GM19099 (cell line): Measurements from ENCODE around the gene INTS11.

Experiments used
- POLR2A ChIP-seq: IDR thresholded peaks from 3 replicates; pipeline ENCODE4 v1.6.1; 2011; ENCODE audit warnings: low read depth; ENCODE audit not compliant: insufficient read length; ENCODE audit errors: extremely low read depth

INTS11 gene

GRCh38 chr1:1341549-1342021 is 17.1 kb upstream of the INTS11 start:
- no peak for TF ChIP-seq POLR2A

GRCh38 chr1:1340791-1341548 is 16.5 kb upstream of the INTS11 start:
- TF ChIP-seq POLR2A: no peak

GRCh38 chr1:1340185-1340584 is 15.7 kb upstream of the INTS11 start:
- TF ChIP-seq POLR2A: no peak

- TF ChIP-seq POLR2A: no peak
These were observed 13.8 kb upstream of the INTS11 start for GRCh38 chr1:1338278-1338677.

- no peak for TF ChIP-seq POLR2A
These were observed 13.3 kb upstream of the INTS11 start for GRCh38 chr1:1337793-1338147.

- no peak for TF ChIP-seq POLR2A
These were observed 12.7 kb upstream of the INTS11 start for GRCh38 chr1:1336931-1337792.

GRCh38 chr1:1336446-1336845 is 12.0 kb upstream of the INTS11 start:
- no peak for TF ChIP-seq POLR2A

- no peak for TF ChIP-seq POLR2A
These were observed 11.4 kb upstream of the INTS11 start for GRCh38 chr1:1335792-1336248.

GRCh38 chr1:1335283-1335682 is 10.8 kb upstream of the INTS11 start:
- TF ChIP-seq POLR2A: no peak

GRCh38 chr1:1334835-1335234 is 10.4 kb upstream of the INTS11 start:
- no peak for TF ChIP-seq POLR2A

- TF ChIP-seq POLR2A: no peak
These were observed 9.2 kb upstream of the INTS11 start for GRCh38 chr1:1333551-1334241.

GRCh38 chr1:1332774-1333480 is 8.5 kb upstream of the INTS11 start:
- TF ChIP-seq POLR2A: no peak

GRCh38 chr1:1332031-1332755 is 7.7 kb upstream of the INTS11 start:
- no peak for TF ChIP-seq POLR2A
